ENCODE results near the gene WBP1. TPM values are rescaled to one million over a fixed set of nuclear protein-coding genes. Genes with fewer than 3 reads are reported as not detected.
"Not testable (repeated sequence)": the region's sequence is repeated elsewhere in the genome, so short reads cannot be mapped to it uniquely, and the experiment has no call there.

WBP1 gene
- total RNA-seq, 1 donor from 2014 or later = 28.8 TPM

- no peaks in the 10 kb centered on the region for H3K9me3 Mint-ChIP-seq
- H3K4me3 Mint-ChIP-seq = peak overlapping the region; percentile 99
- H3K27ac Mint-ChIP-seq = peak overlapping the region; percentile 98
- intact Hi-C loops (cut with micrococcal nuclease) = loop anchor here (1.0 kb wide), 3 partner anchors 11 to 58 kb away; partner anchors contain the start of genes AUP1, CCDC142, HTRA2 and WBP1
- DNase-seq = no peak
- H3K36me3 Mint-ChIP-seq (ENCODE audit: low read depth) = peaks cover 26% of the 10 kb centered on the region
- H3K4me1 Mint-ChIP-seq = peaks cover 22% of the 10 kb centered on the region
- H3K27me3 Mint-ChIP-seq = no peaks in the 10 kb centered on the region
Measured at GRCh38 chr2:74471332-74472065, 13.3 kb downstream of the WBP1 start.

GRCh38 chr2:74472086-74472944 lies 14.1 kb downstream of the WBP1 start, which contains the start of gene MRPL53:
Gene MRPL53 (minus strand): TSS chr2:74472680. CDS start chr2:74472660, 20 bp downstream.
- intact Hi-C loops (cut with micrococcal nuclease) = loop anchor here (1.0 kb wide), 3 partner anchors 10 to 57 kb away; partner anchors contain the start of genes AUP1, CCDC142, HTRA2 and WBP1
- peak; percentile 99 for DNase-seq
- Mint-ChIP-seq H3K4me1 (peaks cover 22% of the 10 kb centered on the region), H3K27me3 (no peaks in the 10 kb centered on the region), H3K9me3 (no peaks in the 10 kb centered on the region), H3K4me3 (peak within 1 kb of the TSS; percentile 99), H3K27ac (peak within 1 kb of the TSS; percentile 98), H3K36me3 (ENCODE audit: low read depth) (peaks cover 30% of the 10 kb centered on the region)

- H3K4me1 Mint-ChIP-seq = peaks cover 22% of the 10 kb centered on the region
Measured at GRCh38 chr2:74472945-74473258, 14.7 kb downstream of the WBP1 start.

GRCh38 chr2:74474481-74474880 lies 16.2 kb downstream of the WBP1 start:
- Mint-ChIP-seq H3K4me1 (peaks cover 26% of the 10 kb centered on the region), H3K9me3 (no peaks in the 10 kb centered on the region), H3K27ac (peak overlapping the region; percentile 29), H3K36me3 (ENCODE audit: low read depth) (peaks cover 37% of the 10 kb centered on the region), H3K4me3 (no peak overlapping the region), H3K27me3 (no peaks in the 10 kb centered on the region)
- intact Hi-C loops (cut with micrococcal nuclease) = no loop called here
- DNase-seq = no peak

More at GRCh38 chr2:74472945-74473258, 14.7 kb downstream of the WBP1 start:
- no peaks in the 10 kb centered on the region for H3K27me3 Mint-ChIP-seq
- intact Hi-C loops (cut with micrococcal nuclease) = loop anchor here (1.0 kb wide), 3 partner anchors 9 to 56 kb away; partner anchors contain the start of genes AUP1, CCDC142, HTRA2 and WBP1
- H3K4me3 Mint-ChIP-seq = peak overlapping the region; percentile 99
- no peaks in the 10 kb centered on the region for H3K9me3 Mint-ChIP-seq
- peak overlapping the region; percentile 98 for H3K27ac Mint-ChIP-seq
- H3K36me3 Mint-ChIP-seq (ENCODE audit: low read depth) = peaks cover 34% of the 10 kb centered on the region
- no peak for DNase-seq

GRCh38 chr2:74474899-74475298 lies 16.7 kb downstream of the WBP1 start:
- Mint-ChIP-seq H3K27me3 (no peaks in the 10 kb centered on the region), H3K4me3 (no peak overlapping the region), H3K9me3 (no peaks in the 10 kb centered on the region), H3K36me3 (ENCODE audit: low read depth) (peaks cover 41% of the 10 kb centered on the region), H3K4me1 (peaks cover 24% of the 10 kb centered on the region), H3K27ac (no peak overlapping the region)
- DNase-seq = no peak
- intact Hi-C loops (cut with micrococcal nuclease) = no loop called here

GRCh38 chr2:74481431-74481830 lies 23.2 kb downstream of the WBP1 start:
- Mint-ChIP-seq H3K4me3 (peak overlapping the region; percentile 91), H3K27ac (no peak overlapping the region), H3K27me3 (no peaks in the 10 kb centered on the region), H3K4me1 (peaks cover 32% of the 10 kb centered on the region), H3K9me3 (no peaks in the 10 kb centered on the region), H3K36me3 (ENCODE audit: low read depth) (peaks cover 35% of the 10 kb centered on the region)
- peak; percentile 58 for DNase-seq
- intact Hi-C loops (cut with micrococcal nuclease) = no loop called here

- peak; percentile 90 for DNase-seq
- Mint-ChIP-seq H3K9me3 (no peaks in the 10 kb centered on the region), H3K4me1 (peaks cover 33% of the 10 kb centered on the region), H3K36me3 (ENCODE audit: low read depth) (peaks cover 35% of the 10 kb centered on the region), H3K4me3 (peak overlapping the region; percentile 91), H3K27ac (peak overlapping the region; percentile 99), H3K27me3 (no peaks in the 10 kb centered on the region)
- intact Hi-C loops (cut with micrococcal nuclease) = loop anchor here (1.0 to 2.0 kb wide), 3 partner anchors 10 to 61 kb away; partner anchors contain the start of genes C2orf81, LBX2, MRPL53 and WDR54
Measured at GRCh38 chr2:74481961-74482800, 23.9 kb downstream of the WBP1 start.

GRCh38 chr2:74482801-74483674 lies 24.8 kb downstream of the WBP1 start, which contains the start of the genes CCDC142 and TTC31:
Gene CCDC142 (minus strand): TSS chr2:74482998. CDS start chr2:74482837, 161 bp downstream.
Gene TTC31 (plus strand): TSS chr2:74483081. CDS start chr2:74483096, 15 bp downstream.
- intact Hi-C loops (cut with micrococcal nuclease) = loop anchor here (1.0 to 2.0 kb wide), 7 partner anchors 11 to 746 kb away; partner anchors contain the start of genes AUP1, C2orf81, HTRA2 and INO80B
- Mint-ChIP-seq H3K9me3 (no peaks in the 10 kb centered on the region), H3K4me1 (peaks cover 33% of the 10 kb centered on the region), H3K4me3 (peak within 1 kb of the TSS; percentile 91), H3K27me3 (no peaks in the 10 kb centered on the region), H3K27ac (peak within 1 kb of the TSS; percentile 99), H3K36me3 (ENCODE audit: low read depth) (peaks cover 30% of the 10 kb centered on the region)
- DNase-seq = peak; percentile 97

- H3K27ac Mint-ChIP-seq = peak overlapping the region; percentile 99
Measured at GRCh38 chr2:74483675-74484164, 25.5 kb downstream of the WBP1 start.

GRCh38 chr2:74486141-74486540 lies 27.9 kb downstream of the WBP1 start:
- no peak overlapping the region for H3K4me3 Mint-ChIP-seq
- peaks cover 29% of the 10 kb centered on the region for H3K36me3 Mint-ChIP-seq (ENCODE audit: low read depth)
- no peaks in the 10 kb centered on the region for H3K27me3 Mint-ChIP-seq
- intact Hi-C loops (cut with micrococcal nuclease) = no loop called here
- DNase-seq = no peak
- H3K4me1 Mint-ChIP-seq = peaks cover 22% of the 10 kb centered on the region
- no peak overlapping the region for H3K27ac Mint-ChIP-seq
- no peaks in the 10 kb centered on the region for H3K9me3 Mint-ChIP-seq

More at GRCh38 chr2:74483675-74484164, 25.5 kb downstream of the WBP1 start:
- peaks cover 30% of the 10 kb centered on the region for H3K36me3 Mint-ChIP-seq (ENCODE audit: low read depth)
- not testable (repeated sequence) for H3K27me3 Mint-ChIP-seq, H3K9me3 Mint-ChIP-seq
- intact Hi-C loops (cut with micrococcal nuclease) = loop anchor here (1.0 to 2.0 kb wide), 6 partner anchors 15 to 746 kb away; partner anchors contain the start of genes AUP1, C2orf81, HTRA2 and INO80B
- H3K4me1 Mint-ChIP-seq = peaks cover 33% of the 10 kb centered on the region
- DNase-seq = peak; percentile 56
- H3K4me3 Mint-ChIP-seq = peak overlapping the region; percentile 91

GRCh38 chr2:74488643-74489481 lies 30.6 kb downstream of the WBP1 start:
- Mint-ChIP-seq H3K27me3 (no peaks in the 10 kb centered on the region), H3K4me1 (peaks cover 10% of the 10 kb centered on the region), H3K4me3 (no peak overlapping the region), H3K36me3 (ENCODE audit: low read depth) (peaks cover 46% of the 10 kb centered on the region), H3K9me3 (no peaks in the 10 kb centered on the region), H3K27ac (no peak overlapping the region)
- intact Hi-C loops (cut with micrococcal nuclease) = no loop called here
- DNase-seq = no peak
